HG03520 (cell line): ENCODE data around the gene TBX4.

Experiments used
- ATAC-seq: cut with Tn5 transposase; IDR thresholded peaks from one replicate; pipeline ENCODE4 v1.9.1; 2021; ENCODE audit warnings: mild to moderate bottlenecking, moderate library complexity; ENCODE audit not compliant: unreplicated experiment

TBX4 gene

DNA sequence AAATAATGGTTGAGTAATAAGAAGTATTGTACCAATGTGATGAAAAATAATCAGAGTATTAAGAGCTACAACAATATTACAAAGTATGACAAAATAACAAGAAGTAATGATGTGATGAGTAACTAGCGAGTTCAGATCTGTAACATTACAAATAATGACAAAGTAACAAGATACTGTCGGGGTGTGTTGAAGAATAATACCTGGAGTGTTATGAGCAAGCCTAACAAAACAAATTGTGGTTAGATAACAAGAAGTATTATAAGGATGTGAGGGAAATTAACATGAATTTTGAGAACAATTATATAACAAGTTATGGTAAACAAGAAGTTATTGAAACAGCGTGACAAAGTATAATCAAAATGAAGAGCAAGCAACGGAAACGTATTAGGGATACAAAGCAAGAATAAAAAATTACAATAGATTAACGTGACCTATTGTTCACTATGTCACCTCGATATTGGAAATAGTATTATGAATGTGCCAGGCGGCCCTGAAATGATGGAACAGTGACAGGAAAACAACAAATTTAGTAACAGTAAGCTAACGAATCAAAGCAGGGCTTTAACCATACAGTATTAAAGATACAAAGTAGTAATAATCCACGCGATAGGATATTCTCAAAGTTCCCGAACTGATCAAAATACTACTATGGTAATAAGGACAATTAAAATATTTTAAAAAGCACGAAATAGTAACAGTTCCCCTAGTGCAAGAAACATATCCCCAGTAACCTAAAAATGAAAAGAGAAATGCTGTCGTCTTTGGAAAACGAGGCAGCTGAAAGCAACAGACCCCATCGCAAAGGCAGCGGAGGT lies 1.6 kb downstream of the TBX4 start:
- no peak for ATAC-seq

DNA sequence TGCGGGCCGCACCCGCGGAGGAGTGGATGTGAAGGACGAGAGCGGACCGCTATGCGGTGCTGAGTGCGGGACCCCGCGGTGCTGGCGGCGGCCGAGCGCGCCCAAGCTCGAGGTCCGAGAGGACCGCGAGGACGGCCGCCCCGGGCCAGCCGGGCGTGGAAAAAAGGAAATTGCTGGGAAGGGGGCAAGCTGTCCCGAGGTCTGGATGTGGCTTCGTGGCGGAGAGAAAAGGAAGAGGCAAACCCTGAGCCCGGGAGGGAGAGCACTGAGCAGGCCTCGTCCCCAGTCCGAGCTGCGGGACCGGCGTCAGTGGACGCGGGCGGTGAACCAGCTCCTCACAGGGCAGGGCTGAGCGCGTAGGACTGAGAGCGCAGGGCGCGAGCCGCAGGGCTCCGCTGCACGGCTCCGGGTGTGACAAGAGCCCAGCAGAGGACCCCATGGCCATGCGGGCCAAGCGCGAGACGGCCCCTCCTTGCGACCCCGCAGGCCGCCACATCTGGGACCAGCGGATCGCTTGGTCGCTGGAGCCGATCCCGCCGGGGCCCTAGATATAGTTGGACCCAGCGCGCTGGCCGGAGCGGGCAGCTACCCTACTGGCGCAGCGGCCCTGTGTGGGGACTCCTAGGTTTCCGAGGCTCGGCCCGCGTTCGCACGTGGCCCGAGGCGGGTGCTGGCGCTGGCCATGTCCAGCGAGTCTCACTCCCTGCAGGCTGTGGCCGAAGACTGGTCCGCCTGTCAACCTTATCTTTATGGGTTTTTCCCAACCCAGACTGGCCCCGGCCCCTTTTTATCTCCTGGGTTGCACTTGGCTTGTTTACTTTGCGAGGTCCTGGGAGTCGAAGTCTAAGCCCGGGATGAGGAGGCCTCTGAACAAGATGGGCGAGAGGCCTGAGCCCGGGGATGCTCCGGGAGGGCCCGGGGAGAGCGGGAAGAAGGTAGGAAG lies 2.4 kb downstream of the TBX4 start:
- no peak for ATAC-seq

DNA sequence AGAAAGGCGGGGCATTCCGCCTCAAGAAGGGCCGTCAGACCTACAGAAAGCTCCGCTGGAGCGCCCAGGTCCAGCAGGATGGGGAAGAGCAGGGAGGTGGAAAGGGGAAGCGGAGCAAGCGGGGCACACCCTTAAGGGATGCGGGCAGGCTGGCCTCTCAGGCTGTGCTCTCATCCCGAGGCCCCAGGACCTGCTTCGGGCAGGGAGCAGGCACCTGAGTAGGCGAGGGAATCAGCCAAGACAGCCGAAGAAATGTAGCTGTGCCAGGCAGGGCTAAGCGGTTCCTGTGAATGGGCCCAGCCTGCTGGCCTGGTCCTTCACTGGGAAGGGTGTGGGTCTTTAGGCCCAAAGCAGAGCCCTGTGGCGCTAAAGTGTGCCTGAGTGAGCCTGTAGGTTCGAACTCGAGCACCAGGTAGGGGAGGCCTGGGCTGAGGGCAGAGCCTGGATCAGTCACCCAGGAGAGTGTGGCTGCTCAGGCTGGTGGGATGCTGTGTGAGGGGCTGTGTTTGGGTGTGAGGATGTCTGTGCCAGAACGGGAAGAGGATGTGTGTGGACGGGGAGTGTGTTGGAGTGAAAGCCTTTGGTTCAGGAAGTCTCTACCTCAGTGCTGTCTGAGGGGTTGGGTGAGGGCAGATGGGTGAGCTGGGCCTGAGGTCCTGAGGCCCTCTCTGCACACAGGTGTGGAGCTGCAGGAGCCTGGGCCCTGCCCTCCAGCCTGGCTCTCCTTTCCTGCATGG lies 3.3 kb downstream of the TBX4 start:
- no peak for ATAC-seq

DNA sequence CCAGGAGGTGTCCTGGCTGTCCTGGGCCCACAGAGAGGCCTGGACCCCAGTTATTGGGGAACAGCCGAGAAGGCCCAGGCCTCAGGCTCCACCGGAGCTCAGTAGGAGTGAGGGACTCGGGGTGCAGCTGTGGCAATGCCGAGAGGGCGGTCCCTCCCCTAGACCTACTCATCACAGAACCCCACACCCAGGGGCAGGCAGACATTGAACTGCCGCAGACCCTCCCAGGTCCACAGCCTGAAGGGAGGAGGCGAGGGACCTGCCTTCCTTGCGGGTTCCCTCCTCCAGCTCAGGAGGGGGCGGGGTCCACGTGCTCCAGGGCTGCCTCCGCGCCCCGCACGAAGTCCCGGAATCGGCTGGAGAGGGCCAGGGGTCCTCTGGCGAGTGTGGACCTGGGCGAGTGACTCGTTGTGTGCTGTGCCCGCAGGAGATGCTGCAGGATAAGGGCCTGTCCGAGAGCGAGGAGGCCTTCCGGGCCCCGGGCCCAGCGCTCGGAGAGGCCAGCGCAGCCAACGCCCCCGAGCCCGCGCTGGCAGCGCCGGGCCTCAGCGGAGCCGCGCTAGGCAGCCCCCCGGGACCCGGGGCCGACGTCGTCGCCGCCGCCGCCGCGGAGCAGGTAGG lies 3.9 kb downstream of the TBX4 start:
- no peak for ATAC-seq

DNA sequence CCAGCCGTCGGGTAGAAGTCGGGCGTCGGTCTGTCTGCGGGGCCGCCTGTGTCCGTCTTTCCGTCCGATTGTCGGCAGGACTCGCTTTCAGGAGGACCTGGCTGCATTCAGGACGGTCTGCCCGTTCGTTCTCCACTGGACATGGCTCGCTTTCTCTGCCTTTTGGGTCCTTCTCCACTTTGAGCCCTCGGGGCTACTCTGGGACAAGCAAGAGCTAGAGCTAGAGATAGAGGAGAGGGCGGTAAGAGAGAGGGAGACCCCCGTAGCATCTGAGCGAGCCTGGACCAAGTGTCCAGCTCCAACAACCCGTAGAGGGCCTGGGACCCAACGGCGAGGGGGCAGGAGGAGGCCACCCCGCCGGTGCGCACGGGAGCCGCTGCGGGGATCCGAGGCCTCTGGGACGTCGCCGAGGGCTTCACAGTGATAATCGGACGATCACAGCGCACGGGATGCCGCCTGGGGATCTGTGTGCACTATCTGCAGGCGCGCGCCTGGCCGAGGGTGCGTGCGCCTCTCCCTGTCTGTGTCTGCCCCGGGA lies 4.5 kb downstream of the TBX4 start:
- no peak for ATAC-seq

DNA sequence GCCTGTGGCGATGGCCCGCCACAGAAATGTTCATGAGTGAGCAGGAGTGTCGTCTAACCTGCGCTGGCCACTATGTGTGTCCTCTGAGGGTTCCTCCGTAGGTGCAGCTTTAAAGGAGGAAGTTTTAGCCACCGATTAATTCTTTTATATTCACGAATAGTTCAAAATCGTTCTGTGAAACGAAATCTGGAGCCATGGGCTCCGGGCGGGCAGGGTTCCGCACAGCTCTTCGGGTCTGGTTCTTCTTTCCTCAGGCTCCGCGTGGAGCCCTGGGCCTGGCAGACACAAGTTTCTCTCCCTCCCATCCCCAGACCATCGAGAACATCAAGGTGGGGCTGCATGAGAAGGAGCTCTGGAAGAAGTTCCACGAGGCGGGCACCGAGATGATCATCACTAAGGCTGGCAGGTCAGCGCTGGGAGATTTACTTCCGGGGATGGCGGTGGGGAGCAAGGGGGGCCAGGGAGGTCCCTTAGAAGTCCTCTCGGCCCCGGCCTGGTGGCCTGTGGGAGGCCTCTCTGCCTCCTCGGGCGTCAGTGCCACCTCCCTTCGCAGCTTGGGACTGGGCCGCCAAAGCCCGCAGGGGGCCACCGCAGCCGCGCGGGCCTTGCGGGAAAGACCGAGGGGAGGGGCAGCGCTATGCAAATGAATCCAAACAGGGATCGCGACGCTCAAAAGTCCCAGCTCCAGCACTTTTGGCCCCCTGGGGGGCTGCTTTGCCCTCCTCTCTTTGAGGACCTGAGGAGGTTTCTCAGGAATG lies 5.2 kb downstream of the TBX4 start:
- ATAC-seq: no peak

DNA sequence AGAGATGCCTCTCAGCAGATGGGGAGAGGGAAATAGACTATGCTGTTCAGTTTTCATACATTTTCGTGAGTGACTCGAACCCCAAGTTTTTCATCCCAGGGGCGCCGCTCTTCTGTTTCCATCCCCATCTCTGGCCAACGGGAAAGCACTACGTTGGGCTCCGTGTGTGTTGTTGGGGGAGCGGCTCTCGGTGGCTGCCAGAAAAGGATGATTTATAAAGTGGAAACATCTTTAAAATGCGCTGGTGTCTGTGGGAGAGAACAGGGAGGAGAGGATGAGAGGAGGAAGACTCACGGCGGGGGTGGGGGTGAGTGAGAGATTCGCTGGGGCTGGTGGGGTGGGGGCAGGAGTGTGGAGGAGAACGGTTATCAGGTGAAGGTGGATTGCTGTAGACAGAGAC lies 5.8 kb downstream of the TBX4 start:
- no peak for ATAC-seq

DNA sequence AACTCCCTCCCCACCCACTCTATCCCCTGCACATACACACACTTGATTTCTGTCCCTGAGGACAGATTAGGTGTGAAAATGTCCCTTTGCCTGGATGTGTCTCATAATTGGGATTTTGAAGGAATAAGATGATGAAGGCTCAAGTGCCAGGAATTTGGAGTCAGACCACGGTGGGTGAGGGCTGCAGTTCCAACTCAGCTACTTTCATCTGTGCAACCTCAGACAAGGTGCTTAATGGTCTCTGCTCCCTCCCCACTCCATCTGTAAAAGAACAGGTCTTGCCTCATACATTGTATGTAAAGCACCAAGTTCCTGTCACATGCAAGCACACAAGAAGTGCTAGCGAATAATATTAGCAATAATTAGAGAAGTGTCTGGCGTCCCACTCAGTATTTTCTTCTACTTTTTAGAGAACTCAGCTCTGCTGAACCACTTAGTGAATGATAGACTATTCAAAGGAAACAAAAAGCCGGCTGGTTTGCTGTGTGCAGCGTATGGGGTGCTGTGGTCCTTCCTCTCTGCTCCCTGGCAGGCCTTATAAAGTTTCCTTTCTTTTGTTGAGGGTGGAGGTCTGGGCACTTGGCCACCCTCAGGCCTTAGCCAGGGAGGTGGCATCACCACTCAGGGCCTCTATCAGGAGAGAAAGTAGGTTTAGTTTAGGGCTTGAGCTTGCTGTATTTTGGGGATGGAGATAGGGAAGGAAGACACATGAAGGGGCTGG lies 6.4 kb downstream of the TBX4 start:
- no peak for ATAC-seq

DNA sequence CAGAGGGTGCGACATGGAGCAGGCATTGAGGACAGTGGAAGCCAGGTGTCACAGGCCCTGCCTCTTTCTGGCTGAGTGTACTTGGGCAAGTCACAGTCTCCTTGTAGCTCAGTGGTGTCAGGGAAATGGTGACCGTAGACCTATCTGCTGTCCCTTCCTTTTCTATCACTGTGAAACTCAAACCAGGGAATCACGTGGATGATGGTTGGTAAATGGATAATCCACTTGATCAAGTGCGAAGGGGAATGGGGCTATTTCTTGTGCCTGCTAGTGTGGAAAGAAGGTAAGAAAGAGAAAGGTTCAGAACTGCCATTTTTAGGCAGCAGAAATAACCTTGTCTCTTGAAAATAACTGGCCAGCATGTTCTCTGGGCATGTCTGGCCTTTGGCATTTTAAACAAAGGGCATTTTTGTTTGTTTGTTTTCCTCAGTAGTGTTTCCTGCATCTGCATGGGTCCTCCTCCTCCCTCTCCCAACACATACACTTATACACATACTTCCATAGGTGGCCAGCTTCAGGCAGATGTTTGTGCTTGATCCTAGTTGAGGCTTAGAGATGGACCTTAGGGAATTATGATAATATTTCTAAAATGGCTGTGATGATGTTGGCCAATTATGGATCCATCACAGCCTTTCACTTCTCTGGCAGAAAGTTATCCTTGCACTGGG lies 7.1 kb downstream of the TBX4 start:
- ATAC-seq: no peak

DNA sequence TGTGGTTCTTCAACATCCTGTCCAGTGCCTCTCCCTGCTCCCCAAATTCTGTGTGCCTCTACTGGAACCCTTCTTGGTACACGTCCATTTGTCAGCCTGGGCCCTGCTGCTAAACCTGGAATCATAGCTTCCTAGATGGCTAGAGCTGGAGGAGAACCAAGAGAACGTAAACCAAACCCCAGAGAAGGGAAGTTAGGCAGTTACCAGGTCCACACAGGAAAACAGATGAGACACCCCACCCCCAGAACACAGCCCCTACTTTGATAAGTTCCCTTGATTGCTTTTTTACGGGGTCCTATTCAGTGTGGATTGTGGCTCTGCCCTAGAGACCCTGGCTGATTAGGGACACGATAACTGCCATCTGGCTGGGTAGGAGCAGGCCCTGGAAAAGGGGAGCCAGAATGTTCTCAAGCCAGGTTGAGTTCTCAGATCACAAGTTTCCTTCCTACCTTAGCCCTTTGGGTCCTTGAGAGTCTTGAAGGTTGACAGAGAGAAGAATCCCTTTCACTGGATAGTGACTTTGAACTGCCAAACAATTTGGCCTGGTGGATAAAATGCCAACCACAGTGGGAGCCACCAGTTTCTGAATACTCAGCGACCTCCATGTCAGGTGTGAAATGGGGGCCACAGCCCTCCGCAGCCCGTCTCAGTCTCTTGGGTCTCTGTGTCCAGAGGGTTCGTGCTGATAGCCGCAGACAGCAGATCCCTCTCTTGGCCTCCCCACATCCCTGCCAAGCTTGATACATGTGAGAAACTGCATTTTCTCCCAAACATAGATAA lies 7.9 kb downstream of the TBX4 start:
- ATAC-seq: no peak

DNA sequence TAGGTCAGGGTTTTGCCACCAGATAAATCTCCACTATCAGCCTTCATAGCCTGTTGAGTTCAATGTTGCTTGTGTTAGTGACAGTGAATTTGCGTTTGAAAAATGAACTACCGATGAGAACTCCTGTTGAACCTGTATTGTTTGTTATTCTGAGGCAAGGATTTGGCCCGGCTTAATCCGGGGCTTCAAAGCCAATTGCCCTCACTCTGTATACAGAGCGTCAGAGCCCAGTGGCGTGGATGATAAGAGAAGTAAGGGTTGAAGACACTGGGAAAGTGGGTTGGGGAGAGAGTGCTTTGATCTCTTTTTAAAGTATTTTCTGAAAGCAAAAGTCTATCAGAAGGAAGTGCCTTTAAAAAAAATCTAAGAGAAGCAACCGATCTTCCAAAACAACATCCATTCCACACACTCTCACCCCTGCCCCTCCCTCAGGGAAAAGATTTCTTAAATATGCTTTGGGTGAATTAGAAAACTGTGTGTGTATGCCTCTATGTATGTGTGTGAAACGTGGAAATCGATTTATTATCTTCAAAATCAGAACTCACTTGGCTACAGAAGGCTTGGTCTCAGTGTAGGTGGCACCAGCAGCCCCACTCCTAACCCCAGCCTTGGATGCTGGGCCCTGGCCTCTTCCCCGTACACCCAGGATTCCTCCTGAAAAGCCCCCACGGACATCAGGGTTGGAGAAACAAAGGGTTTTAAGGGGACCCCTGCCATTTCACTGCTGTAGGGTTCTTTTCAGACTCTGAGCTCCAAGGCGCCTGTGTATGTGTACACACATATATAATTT lies 8.8 kb downstream of the TBX4 start:
- ATAC-seq: no peak

DNA sequence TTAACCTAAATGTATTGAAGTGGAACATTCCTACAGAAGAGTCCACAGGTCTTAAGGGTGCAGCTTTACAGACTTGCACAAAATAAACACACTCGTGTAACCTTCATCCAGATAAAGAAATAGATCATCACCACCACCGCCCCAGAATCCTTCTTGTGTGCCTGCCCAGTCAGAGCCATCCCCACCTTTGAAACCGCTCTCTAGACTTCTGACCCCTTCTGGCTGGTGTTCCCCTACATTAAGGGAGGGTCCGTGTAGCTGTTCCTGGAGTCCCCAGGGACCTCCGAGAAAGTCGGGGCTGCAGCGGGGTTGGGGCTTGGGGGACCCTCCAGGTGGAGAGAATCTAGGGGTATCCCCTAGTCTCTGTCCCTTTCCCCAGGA lies 9.4 kb downstream of the TBX4 start:
- ATAC-seq: no peak

DNA sequence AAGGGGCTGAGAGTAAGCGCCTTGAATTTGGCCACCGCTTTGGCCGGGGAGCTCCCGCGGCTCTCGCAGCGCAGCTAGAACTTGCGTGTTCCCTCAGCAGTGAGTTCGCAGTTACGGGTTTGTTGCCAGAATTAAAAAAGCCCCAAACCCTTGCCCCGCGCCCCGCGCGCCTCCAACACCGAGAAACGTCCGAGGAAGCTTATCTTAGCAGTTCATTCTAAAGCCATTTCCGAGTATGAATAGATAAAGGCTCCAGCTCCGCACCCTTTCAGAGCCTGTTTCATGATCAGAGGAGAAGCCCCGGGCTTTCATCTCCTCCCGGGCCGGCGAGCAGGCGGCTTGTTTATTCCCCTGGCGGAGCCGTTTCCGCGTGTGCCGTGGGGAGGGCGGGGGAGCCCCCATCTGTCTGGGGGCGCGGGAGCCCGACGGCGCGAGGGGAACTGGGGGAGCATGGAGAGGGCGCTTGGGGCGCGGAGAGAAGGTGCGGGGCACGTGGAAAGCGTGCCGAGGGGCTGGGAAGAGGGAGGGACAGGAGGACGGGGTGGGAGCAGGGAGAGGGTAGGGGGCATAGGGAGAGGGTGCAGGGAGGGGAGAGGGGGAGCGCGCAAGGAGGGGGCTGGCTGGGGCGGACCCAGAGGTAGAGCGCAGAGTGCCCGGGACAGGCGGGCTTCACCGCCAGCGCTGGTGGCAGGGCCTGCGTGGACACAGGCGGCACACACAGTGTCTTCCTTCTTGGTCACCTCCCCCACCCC lies 9.9 kb downstream of the TBX4 start:
- no peak for ATAC-seq

DNA sequence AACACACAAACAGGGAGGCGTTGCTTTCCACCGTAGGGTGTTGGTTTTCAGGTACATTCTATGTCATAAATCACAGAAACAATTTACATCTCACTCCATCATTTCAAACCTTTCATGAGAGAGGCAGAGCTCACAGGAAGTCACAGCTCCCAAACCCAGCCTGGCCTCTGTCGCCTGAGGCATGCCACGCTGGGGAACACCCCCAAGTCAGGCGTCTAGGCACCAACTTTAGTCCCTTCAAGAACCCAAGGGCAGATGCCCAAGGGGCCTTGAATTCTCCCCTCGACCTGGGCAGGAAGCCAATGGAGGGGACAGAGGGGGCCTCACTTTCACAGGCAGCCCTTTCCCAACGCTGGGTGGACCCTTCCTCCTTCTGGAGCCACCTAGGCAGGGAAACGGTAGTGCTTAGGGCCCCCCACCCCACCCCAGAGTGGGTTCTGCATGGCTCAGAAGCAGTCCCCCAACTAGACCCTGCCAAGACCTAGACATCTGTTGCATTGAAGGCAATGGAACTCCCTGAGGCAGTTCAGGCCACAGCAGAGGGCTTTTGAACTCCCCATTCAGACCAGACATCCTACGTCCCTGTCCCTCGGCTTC lies 10.6 kb downstream of the TBX4 start:
- no peak for ATAC-seq

DNA sequence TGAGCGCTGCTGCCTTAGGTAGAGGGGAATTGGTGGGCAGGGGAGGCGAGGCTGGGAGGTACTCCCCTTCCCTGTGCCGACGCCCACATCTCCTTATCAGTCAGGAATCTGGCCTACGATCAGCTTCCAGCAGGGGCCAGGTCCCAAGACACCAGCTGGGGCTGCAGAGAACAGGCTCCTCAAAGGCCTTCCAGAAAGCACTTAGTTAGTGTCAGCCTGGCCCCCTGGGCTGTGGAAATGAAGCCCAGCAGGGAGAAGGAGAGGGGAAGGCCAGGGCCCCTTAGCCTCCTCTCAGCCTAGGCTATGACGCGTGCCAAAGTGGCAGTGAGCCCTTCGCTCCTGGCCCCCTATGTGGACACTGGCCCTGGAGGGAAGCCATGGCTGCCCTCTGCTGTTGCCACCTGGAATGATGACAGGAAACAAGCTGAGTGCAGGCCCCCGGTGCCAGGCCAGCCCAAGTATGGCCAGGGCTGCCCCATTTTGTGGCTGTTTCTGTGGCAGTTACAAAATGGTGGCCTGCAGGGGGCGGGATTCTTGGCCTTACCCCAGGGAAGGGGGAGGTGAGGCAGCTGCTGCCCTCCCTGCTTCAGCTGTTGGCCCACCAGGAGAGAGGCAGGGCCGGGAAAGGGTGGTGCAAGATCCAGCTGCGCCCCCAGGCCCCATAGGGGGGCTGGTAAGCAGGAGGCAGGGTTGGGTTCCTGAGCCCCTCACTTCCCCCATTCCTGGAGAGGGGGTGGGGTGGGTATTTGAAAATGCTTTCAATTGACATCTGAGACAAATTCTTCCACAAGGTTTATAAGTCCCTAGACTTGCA lies 11.3 kb downstream of the TBX4 start:
- no peak for ATAC-seq
